ENCODE data around the gene GABBR2. TPM values are rescaled to one million over a fixed set of nuclear protein-coding genes. Genes with fewer than 3 reads are reported as not detected.

The GABBR2 gene
- total and polyA plus RNA-seq, 9 of the 15 experiments (the other 6 are each of a cell fraction or from before 2014, with no cell fraction given) = 0.15 to 1.9 (median 0.32) TPM

- no peak for TF ChIP-seq JUND (IDR thresholded peaks at IDR 0.05; ENCODE audit: borderline replicate concordance, low read depth, low read length)
- no peak for TF ChIP-seq JUND (tag; IDR thresholded peaks at IDR 0.05; ENCODE audit: borderline replicate concordance, low read depth, low read length)
- TF ChIP-seq ADNP (tag; IDR thresholded peaks at IDR 0.05) = peak; percentile 65; the same call in 1 of the 2 replicates
- TF ChIP-seq MBD2 (IDR thresholded peaks at IDR 0.05; ENCODE audit: borderline replicate concordance, low read depth) = no peak
- TF ChIP-seq POLR2B (IDR thresholded peaks at IDR 0.05; ENCODE audit: low read depth, partially characterized antibody) = no peak
- TF ChIP-seq ETS1 (conservative IDR thresholded peaks at IDR 0.05; ENCODE audit: control insufficient read depth, low read depth, low read length) = no peak
- TF ChIP-seq RBM22 (IDR thresholded peaks at IDR 0.05; ENCODE audit: low read depth, low read length, poor library complexity, severe bottlenecking) = no peak
Observed at GRCh38 chr9:98724810-98725530, 16.2 kb upstream of the GABBR2 start (continued).

GRCh38 chr9:98721643-98722042 is 12.9 kb upstream of the GABBR2 start:
- no peak overlapping the region for H3K27ac ChIP-seq (ENCODE audit: extremely low read depth, low read depth, low read length)
- in situ Hi-C loops (cut with MboI) = no loop called here
- no peak for DNase-seq (ENCODE audit: extremely low read depth in 1 of 4, low spot score in 3 of 4)
- intact Hi-C loops (cut with micrococcal nuclease) = no loop called here
- no peak for FAIRE-seq
- CTCF ChIA-PET (ENCODE audit: low intra/inter-chr PET ratio) = no interaction called here
- POLR2A ChIA-PET = interaction anchor here (0.7 to 1.0 kb wide), 2 partner anchors 21 to 665 kb away, joined by 3 to 4 read pairs; no protein-coding TSS in a partner anchor
- H3K4me3 ChIP-seq = no peak overlapping the region
- H3K4me2 ChIP-seq (ENCODE audit: insufficient read depth, low read length) = no peak overlapping the region
- H2AFZ ChIP-seq (ENCODE audit: low read depth, low read length) = no peak overlapping the region
- H3K79me2 ChIP-seq (ENCODE audit: control insufficient read depth, insufficient read depth, low read length) = no peaks in the 10 kb centered on the region
- no peak overlapping the region for H3K9ac ChIP-seq (ENCODE audit: insufficient read depth in 1 of 2, low read depth in 2 of 2, low read length in 2 of 2)
- 11% methylated on average over 2 of the region's 2 CpGs for WGBS (ENCODE audit: insufficient coverage, low coverage, missing lambda C conversion rate)
- H3K4me1 ChIP-seq (replicated peaks in 1 of 2; ENCODE audit: control insufficient read depth in 2 of 2, insufficient read depth in 2 of 2, low read length in 2 of 2) = no peaks in the 10 kb centered on the region
- H4K20me1 ChIP-seq (replicated peaks; ENCODE audit: control insufficient read depth, insufficient read depth, low read length) = 0 out of 2 replicates have a peak, but pooled peaks cover 6% of the 10 kb centered on the region
- BruUV-seq (replicated peaks) = no TSS peak
- ATAC-seq = no peak
- H3K27me3 ChIP-seq (ENCODE audit: control insufficient read depth in 2 of 2, insufficient read depth in 2 of 2, low read length in 2 of 2) = peaks cover 15 to 17% of the 10 kb centered on the region in 2 experiments
- H3K36me3 ChIP-seq (ENCODE audit: control insufficient read depth, insufficient read depth, low read length) = no peaks in the 10 kb centered on the region
- TF ChIP-seq ZKSCAN1 (IDR thresholded peaks at IDR 0.05; ENCODE audit: low read depth, low read length) (peak; percentile 69; the same call in 1 of the 2 replicates), RBM22 (IDR thresholded peaks at IDR 0.05; ENCODE audit: low read depth, low read length, poor library complexity, severe bottlenecking) (no peak)
- no peaks in the 10 kb centered on the region for H3K9me3 ChIP-seq (replicated peaks; ENCODE audit: control insufficient read depth, insufficient read depth, low read depth, low read length)
- H3K9me1 ChIP-seq (ENCODE audit: control insufficient read depth, insufficient read depth, low read length) = no peaks in the 10 kb centered on the region

Data from K562 (cell line).